ENCODE measurements around the gene GPAT3. TPM values are rescaled to one million over a fixed set of nuclear protein-coding genes. Genes with fewer than 3 reads are reported as not detected.

Gene GPAT3
- total and polyA plus RNA-seq, 2 of the 8 experiments (the other 6 are each of a cell fraction or from before 2014, with no cell fraction given): 0.23 to 2.0 TPM

DNA sequence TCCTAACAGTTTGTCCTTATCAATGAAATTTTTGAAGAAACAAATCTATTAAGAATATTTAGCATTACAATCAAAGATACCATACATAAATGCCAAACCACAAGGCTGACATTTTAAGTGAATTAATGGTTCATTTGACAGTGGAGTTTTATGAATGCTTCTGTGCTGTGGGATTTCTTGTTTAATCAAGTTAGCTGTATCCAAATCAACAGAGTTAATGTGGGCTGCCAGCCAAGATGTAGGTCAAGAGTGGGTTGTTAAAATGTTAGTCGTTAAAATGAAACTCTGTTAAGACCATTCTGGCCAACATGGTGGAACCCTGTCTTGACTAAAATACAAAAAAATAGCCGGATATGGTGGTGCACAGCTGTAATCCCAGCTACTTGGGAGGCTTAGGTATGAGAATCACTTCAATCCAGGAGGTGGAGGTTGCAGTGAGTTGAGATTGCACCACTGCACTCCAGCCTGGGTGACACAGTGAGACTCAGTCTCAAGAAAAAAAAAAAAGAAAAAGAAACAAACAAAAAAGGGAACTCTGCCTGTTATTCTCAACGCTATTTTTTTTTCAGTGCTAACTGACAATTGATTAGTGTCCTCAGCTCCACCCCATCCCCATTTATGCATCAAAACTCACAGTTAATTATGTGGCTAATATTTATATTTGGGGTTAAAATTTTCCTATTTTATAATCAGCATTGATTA is 20.2 kb downstream of the GPAT3 start (continued):
- TF ChIP-seq CTBP2 (IDR thresholded peaks at IDR 0.05; ENCODE audit: borderline replicate concordance, insufficient read depth, insufficient read length, low read length) (no peak), BRCA1 (IDR thresholded peaks at IDR 0.05; ENCODE audit: low read depth, low read length) (no peak), GTF2F1 (IDR thresholded peaks at IDR 0.05; ENCODE audit: borderline replicate concordance, low read depth, low read length) (no peak), SAP30 (IDR thresholded peaks at IDR 0.05; ENCODE audit: insufficient read depth, insufficient replicate concordance, low read length) (no peak), POLR2A (IDR thresholded peaks at IDR 0.05; ENCODE audit: control extremely low read depth in 1 of 2, low read depth in 2 of 2, low read length in 2 of 2) (no peak)

All from H1 (cell line).